Measurements from ENCODE around the gene RGS4.

The RGS4 gene

GRCh38 chr1:163047951-163048659 is 21.1 kb upstream of the RGS4 start:
- Histone ChIP-seq H3K36me3 (ENCODE audit: low read depth) (no peaks in the 10 kb centered on the region), H3K27me3 (ENCODE audit: insufficient read depth, poor library complexity, severe bottlenecking) (no peaks in the 10 kb centered on the region), H3K4me3 (ENCODE audit: severe bottlenecking) (no peak overlapping the region), H3K9me3 (ENCODE audit: severe bottlenecking) (no peaks in the 10 kb centered on the region), H3K4me1 (ENCODE audit: insufficient read depth, poor library complexity, severe bottlenecking) (no peaks in the 10 kb centered on the region), H3K27ac (ENCODE audit: poor library complexity, severe bottlenecking) (no peak overlapping the region)
- TF ChIP-seq CTCF (IDR thresholded peaks at IDR 0.05; ENCODE audit: poor library complexity, severe bottlenecking), result no peak
- DNase-seq (ENCODE audit: low spot score), result no peak
- ATAC-seq (ENCODE audit: low read depth), result no peak

GRCh38 chr1:163048869-163049268 is 20.3 kb upstream of the RGS4 start:
- H3K27ac ChIP-seq (ENCODE audit: poor library complexity, severe bottlenecking), result no peak overlapping the region
- no peak for ATAC-seq (ENCODE audit: low read depth)

GRCh38 chr1:163049296-163049695 is 19.9 kb upstream of the RGS4 start:
- H3K9me3 ChIP-seq (ENCODE audit: severe bottlenecking), result no peaks in the 10 kb centered on the region
- no peak overlapping the region for H3K4me3 ChIP-seq (ENCODE audit: severe bottlenecking)
- H3K27me3 ChIP-seq (ENCODE audit: insufficient read depth, poor library complexity, severe bottlenecking), result no peaks in the 10 kb centered on the region
- no peaks in the 10 kb centered on the region for H3K36me3 ChIP-seq (ENCODE audit: low read depth)
- no peaks in the 10 kb centered on the region for H3K4me1 ChIP-seq (ENCODE audit: insufficient read depth, poor library complexity, severe bottlenecking)
- no peak overlapping the region for H3K27ac ChIP-seq (ENCODE audit: poor library complexity, severe bottlenecking)
- ATAC-seq (ENCODE audit: low read depth) (no peak), DNase-seq (ENCODE audit: low spot score) (no peak)
- TF ChIP-seq CTCF (IDR thresholded peaks at IDR 0.05; ENCODE audit: poor library complexity, severe bottlenecking), result no peak

More at GRCh38 chr1:163048869-163049268, 20.3 kb upstream of the RGS4 start:
- Histone ChIP-seq H3K4me1 (ENCODE audit: insufficient read depth, poor library complexity, severe bottlenecking) (no peaks in the 10 kb centered on the region), H3K9me3 (ENCODE audit: severe bottlenecking) (no peaks in the 10 kb centered on the region), H3K36me3 (ENCODE audit: low read depth) (no peaks in the 10 kb centered on the region), H3K27me3 (ENCODE audit: insufficient read depth, poor library complexity, severe bottlenecking) (no peaks in the 10 kb centered on the region), H3K4me3 (ENCODE audit: severe bottlenecking) (no peak overlapping the region)
- no peak for TF ChIP-seq CTCF (IDR thresholded peaks at IDR 0.05; ENCODE audit: poor library complexity, severe bottlenecking)
- no peak for DNase-seq (ENCODE audit: low spot score)

- no peak overlapping the region for H3K4me3 ChIP-seq (ENCODE audit: severe bottlenecking)
These were observed 18.7 kb upstream of the RGS4 start for GRCh38 chr1:163050496-163050895.

More at GRCh38 chr1:163050496-163050895, 18.7 kb upstream of the RGS4 start:
- H3K4me1 ChIP-seq (ENCODE audit: insufficient read depth, poor library complexity, severe bottlenecking), result no peaks in the 10 kb centered on the region
- TF ChIP-seq CTCF (IDR thresholded peaks at IDR 0.05; ENCODE audit: poor library complexity, severe bottlenecking), result no peak
- no peak overlapping the region for H3K27ac ChIP-seq (ENCODE audit: poor library complexity, severe bottlenecking)
- ATAC-seq (ENCODE audit: low read depth) (no peak), DNase-seq (ENCODE audit: low spot score) (no peak)
- no peaks in the 10 kb centered on the region for H3K36me3 ChIP-seq (ENCODE audit: low read depth)
- H3K9me3 ChIP-seq (ENCODE audit: severe bottlenecking), result no peaks in the 10 kb centered on the region
- H3K27me3 ChIP-seq (ENCODE audit: insufficient read depth, poor library complexity, severe bottlenecking), result no peaks in the 10 kb centered on the region

Measured in RWPE2 (cell line).